Posterior vena cava (tissue), 2 donors: ENCODE results near the gene CX3CL1. TPM values are rescaled to one million over a fixed set of nuclear protein-coding genes. Genes with fewer than 3 reads are reported as not detected.
"Not testable (repeated sequence)": the region's sequence is repeated elsewhere in the genome, so short reads cannot be mapped to it uniquely, and the experiment has no call there.

Experiments
- DNase-seq: peaks from one replicate; pipeline ENCODE4 v3.0.0-alpha.2; 2020; ENCODE audit warnings: low spot score
- intact Hi-C, 2 donors: fragments of 100-400 bp; cut with DNase I; formaldehyde crosslinking; loops; one replicate each; pipeline versions ENCODE4 v1.14.1 to v1.14.2; 2022 to 2023
- total RNA-seq, 2 donors: library from RNA; stranded (reverse); fragmentation: NEBNext Ultra II Directional; extraction: Animal tissue kit (Norgen Biotek cat#: 25700); gene quantifications; one replicate each; pipeline ENCODE4 v1.2.1, GENCODE V29; 2021
- donor health status: DM: yes; HTN: yes; CAD: no.
- donor health status: DM: yes; HTN: yes; CAD: no.

The CX3CL1 gene
- total RNA-seq, 2 donors from 2014 or later = 36.2 to 45.2 TPM

DNA sequence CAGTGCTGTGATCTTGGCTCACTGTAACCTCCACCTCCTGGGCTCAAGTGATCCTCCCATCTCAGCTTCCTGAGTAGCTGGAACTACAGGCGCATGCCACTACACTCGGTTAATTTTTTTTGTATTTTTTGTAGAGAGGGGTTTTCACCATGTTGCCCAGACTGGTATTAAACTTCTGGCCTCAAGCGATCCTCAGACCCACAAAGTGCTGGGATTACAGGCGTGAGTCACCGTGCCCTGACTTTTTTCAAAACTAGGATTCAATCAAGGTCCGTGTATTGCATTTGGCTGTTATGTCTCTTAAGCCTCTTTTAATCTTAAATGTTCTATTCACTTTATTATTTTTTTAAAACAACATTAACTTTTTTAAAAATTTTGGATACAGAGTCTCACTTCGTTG lies 18.0 kb upstream of the CX3CL1 start:
- no peak for DNase-seq
- intact Hi-C loops = no loop called here

- intact Hi-C loops = no loop called here
- DNase-seq = peak; percentile 7
Measured at GRCh38 chr16:57355898-57356414, 16.3 kb upstream of the CX3CL1 start.

DNA sequence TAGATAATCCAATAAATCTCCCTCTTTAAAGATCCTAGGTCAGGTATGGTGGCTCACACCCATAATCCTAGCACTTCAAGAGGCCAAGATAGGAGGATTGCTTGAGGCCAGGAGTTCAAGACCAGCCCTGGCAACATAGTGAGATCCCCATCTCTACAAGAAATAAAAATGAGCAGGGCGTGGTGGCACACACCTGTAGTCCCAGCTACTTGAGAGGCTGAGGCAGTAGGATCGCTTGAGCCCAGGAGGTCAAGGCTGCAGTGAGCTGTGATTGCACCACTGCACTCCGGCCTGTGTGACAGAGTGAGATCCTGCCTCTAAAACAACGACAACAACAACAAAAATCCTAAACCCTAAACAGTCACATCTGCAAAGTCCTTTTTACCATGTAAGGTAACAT lies 15.7 kb upstream of the CX3CL1 start:
- intact Hi-C loops = no loop called here
- DNase-seq = peak; percentile 28

GRCh38 chr16:57357330-57358085 lies 14.8 kb upstream of the CX3CL1 start:
- peak; percentile 74 for DNase-seq
- intact Hi-C loops = no loop called here

- intact Hi-C loops = no loop called here
- DNase-seq = no peak
Measured at GRCh38 chr16:57358086-57358420, 14.2 kb upstream of the CX3CL1 start.

- DNase-seq = peak; percentile 29
- intact Hi-C loops = no loop called here
Measured at GRCh38 chr16:57358527-57359095, 13.7 kb upstream of the CX3CL1 start, which contains the start of gene CCL22. Gene CCL22 (plus strand): TSS chr16:57358783. CDS start chr16:57358817, 34 bp downstream.

DNA sequence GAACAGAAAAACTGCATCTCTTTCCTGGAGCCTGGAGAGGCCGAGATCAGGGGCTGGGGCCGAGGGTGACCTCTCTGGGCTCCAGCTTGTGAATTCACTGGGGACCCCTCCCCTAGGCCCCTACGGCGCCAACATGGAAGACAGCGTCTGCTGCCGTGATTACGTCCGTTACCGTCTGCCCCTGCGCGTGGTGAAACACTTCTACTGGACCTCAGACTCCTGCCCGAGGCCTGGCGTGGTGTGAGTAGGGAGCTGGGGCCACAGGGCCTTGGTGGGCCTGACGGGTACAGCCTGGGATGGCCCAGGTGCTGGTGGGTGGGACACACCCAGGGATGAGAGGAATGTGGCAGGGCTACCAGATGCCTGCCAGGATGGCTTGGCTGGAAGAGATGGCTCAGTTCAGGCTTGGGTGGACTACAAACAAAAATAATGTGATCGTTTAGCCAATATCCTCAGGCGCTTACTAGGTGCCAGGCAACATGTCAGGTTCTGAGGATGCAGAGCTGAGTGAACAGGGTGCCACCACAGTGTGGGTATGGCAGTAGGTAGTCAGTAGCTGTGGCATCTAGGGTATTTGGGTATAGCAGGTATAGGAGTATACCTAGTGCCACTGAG lies 11.9 kb upstream of the CX3CL1 start:
- intact Hi-C loops = no loop called here
- peak; percentile 67 for DNase-seq

DNA sequence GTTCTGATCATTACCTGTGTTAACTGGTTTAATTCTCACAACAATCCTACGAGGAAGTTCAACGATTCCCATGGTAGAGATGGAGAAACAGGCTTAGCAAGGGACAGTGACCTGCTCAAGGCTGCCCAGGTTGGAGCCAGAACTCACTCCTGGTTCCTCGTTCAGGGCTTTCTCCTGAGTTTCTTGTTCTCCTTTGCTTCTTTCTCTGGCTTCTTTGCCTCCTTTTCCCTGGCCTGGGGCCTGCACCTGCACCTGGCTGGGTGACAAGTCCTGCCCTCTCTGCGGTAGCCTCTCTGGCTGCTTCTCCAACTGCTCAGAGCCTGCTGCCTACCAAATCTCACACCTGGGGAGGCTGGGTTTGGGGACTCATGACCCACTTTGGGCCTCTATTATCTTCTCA lies 10.9 kb upstream of the CX3CL1 start:
- DNase-seq = peak; percentile 17
- intact Hi-C loops = no loop called here

DNA sequence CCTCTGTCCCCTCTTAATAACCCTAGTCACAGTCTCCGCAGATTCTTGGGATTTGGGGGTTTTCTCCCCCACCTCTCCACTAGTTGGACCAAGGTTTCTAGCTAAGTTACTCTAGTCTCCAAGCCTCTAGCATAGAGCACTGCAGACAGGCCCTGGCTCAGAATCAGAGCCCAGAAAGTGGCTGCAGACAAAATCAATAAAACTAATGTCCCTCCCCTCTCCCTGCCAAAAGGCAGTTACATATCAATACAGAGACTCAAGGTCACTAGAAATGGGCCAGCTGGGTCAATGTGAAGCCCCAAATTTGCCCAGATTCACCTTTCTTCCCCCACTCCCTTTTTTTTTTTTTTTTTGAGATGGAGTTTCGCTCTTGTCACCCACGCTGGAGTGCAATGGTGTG lies 8.1 kb upstream of the CX3CL1 start:
- intact Hi-C loops = no loop called here
- no peak for DNase-seq

- intact Hi-C loops = loop anchor here in 1 of 2 donors (1.0 to 5.0 kb wide), 2 partner anchors 14 to 34 kb away; no protein-coding TSS in a partner anchor
- peak; percentile 42 for DNase-seq
Measured at GRCh38 chr16:57366544-57367040, 5.7 kb upstream of the CX3CL1 start.

DNA sequence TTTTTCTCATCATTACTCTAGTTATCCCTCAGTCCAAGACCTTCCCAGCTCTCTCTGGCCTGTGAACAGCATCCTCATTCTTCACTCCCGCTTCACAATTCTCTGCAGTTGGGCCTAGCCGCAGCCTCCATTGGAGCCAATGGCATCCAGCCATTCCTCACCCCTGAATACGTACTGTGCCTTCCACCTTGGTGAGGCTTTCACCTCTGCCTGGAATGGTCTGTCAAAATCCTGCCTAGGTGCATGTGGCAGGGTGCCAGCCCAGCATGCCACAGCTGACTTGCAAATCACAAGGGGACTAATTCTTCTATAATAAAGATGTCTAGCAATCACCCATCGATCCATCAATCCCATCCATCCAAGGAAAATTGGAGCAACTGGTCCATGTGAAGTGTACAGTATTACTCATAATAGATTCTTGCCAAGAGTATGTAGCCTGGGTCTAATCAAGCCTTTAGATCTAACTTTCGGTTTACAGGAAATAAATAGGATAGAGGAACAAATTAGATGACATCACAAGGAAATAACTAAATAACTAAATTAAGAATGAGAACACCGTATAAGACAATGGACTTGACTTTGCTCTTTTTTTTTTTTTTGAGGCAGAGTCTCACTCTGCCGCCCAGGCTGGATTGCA lies 5.1 kb upstream of the CX3CL1 start:
- intact Hi-C loops = loop anchor here in 1 of 2 donors (1.0 to 5.0 kb wide), 2 partner anchors 13 to 35 kb away; no protein-coding TSS in a partner anchor
- DNase-seq = peak; percentile 53

- intact Hi-C loops = no loop called here
- DNase-seq = no peak
Measured at GRCh38 chr16:57371494-57372371, 557 bp upstream of the CX3CL1 start.

GRCh38 chr16:57373117-57373947 lies 1.0 kb downstream of the CX3CL1 start:
- intact Hi-C loops = no loop called here
- DNase-seq = peak; percentile 45

GRCh38 chr16:57374067-57374534 lies 1.8 kb downstream of the CX3CL1 start:
- no peak for DNase-seq
- intact Hi-C loops = loop anchor here in 1 of 2 donors (2.0 kb wide), 1 partner anchor 69 kb away; no protein-coding TSS in a partner anchor

- intact Hi-C loops = loop anchor here in 1 of 2 donors (2.0 kb wide), 1 partner anchor 70 kb away; no protein-coding TSS in a partner anchor
Measured at GRCh38 chr16:57374925-57375465, 2.7 kb downstream of the CX3CL1 start.

DNA sequence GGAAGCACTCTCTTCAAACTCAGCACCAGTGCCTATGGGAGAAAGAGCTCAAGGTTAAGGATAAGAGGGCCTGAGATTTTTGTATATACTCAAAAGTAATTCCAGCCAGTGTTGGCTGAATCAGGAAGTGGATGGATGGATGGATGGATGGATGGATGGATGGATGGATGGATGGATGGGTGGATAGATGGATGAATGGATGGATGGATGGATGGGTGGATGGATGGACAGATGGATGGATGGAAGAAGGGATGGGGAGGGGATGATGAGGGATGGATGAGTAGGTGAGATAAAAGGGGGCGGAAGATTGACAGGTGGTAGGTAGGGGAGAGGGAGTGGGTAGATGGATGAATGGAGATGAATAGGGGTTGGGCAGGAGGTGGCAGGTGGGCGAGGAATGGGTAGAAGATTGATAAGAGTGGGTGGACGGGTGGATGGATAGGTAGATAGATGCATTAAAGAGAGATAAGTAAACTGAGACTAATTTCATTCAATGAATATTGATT lies 4.1 kb downstream of the CX3CL1 start:
- intact Hi-C loops = no loop called here
- no peak for DNase-seq

More at GRCh38 chr16:57374925-57375465, 2.7 kb downstream of the CX3CL1 start:
- not testable (repeated sequence) for DNase-seq
